GM12878 (cell line): Measurements from ENCODE around the gene ZNF780B. TPM values are rescaled to one million over a fixed set of nuclear protein-coding genes. Genes with fewer than 3 reads are reported as not detected.

Experiments used
- ATAC-seq: fragments of 200-7000 bp; cut with Tn5 transposase; 3 replicates; pipeline ENCODE4 v1.9.1; 2020; ENCODE audit warnings: mild to moderate bottlenecking, moderate library complexity
- BruUV-seq: library from RNA; stranded (reverse); fragments of 400-500 nt; replicated peaks from 2 replicates; lab custom pipeline; 2021; lab: Mats Ljungman, UMichigan
- CTCF ChIA-PET: fragments of 300-600 bp; sonication (Branson Sonifier 250); formaldehyde crosslinking; extraction: SDS; loops from one replicate; lab custom pipeline; 2021; ENCODE audit warnings: inconsistent platforms; lab: Yijun Ruan, JAX
- POLR2A ChIA-PET: fragments of 350-600 bp; formaldehyde crosslinking; extraction: SDS; loops from one replicate; lab custom pipeline; 2021; ENCODE audit warnings: inconsistent platforms; lab: Charles Lee
- RAD21 ChIA-PET: fragments of 300-600 bp; sonication (Branson Sonifier 250); formaldehyde crosslinking; loops from one replicate; lab custom pipeline; 2023; ENCODE audit warnings: antibody characterized with exemption; ENCODE audit not compliant: unreplicated experiment; lab: Charles Lee
- SMC1A ChIA-PET: fragments of 300-600 bp; sonication (Branson Sonifier 250); formaldehyde crosslinking; loops from one replicate; lab custom pipeline; 2023; ENCODE audit not compliant: unreplicated experiment, uncharacterized antibody; lab: Charles Lee
- DNase-seq: peaks from one replicate; pipeline ENCODE4 v3.0.0-alpha.2; 2011; ENCODE audit warnings: low read depth, low spot score
- FAIRE-seq: peaks from 3 replicates; lab custom pipeline; 2011; peaks lifted over from hg19 to GRCh38; lab: Jason Lieb, UNC
- H2AFZ ChIP-seq: 2 replicates; pipeline ENCODE4 v1.6.0; 2011; ENCODE audit warnings: low read depth, low read length, control low read depth; ENCODE audit not compliant: control insufficient read depth
- H3K27ac ChIP-seq: 2 replicates; pipeline ENCODE4 v1.5.1; 2011; ENCODE audit warnings: control low read depth; ENCODE audit not compliant: control insufficient read depth, insufficient read depth
- H3K27me3 ChIP-seq, 2 experiments: replicated peaks in 1 of 2; 2 replicates each; pipeline versions ENCODE4 v1.6.0 to v1.6.1; 2011; ENCODE audit warnings: low read length in 1 of 2; ENCODE audit not compliant: control insufficient read depth in 2 of 2, insufficient read depth in 2 of 2
- H3K36me3 ChIP-seq, 2 experiments: 2 replicates each; pipeline ENCODE4 v1.5.1; 2011; ENCODE audit warnings: low read length in 1 of 2; ENCODE audit not compliant: control insufficient read depth in 2 of 2, insufficient read depth in 2 of 2
- H3K4me1 ChIP-seq: 2 replicates; pipeline ENCODE4 v1.6.1; 2011; ENCODE audit warnings: mild to moderate bottlenecking, low read length, moderate library complexity, mixed read lengths; ENCODE audit not compliant: control insufficient read depth, insufficient read depth
- H3K4me2 ChIP-seq: 2 replicates; pipeline ENCODE4 v1.6.0; 2011; ENCODE audit warnings: control low read depth; ENCODE audit not compliant: control insufficient read depth, insufficient read depth
- H3K4me3 ChIP-seq: fragments of 200-600 bp; sonication (generic); 2 replicates; pipeline ENCODE4 v1.5.1; 2016
- H3K79me2 ChIP-seq: 2 replicates; pipeline ENCODE4 v1.6.0; 2011; ENCODE audit warnings: low read length; ENCODE audit not compliant: control insufficient read depth, insufficient read depth
- H3K9ac ChIP-seq: 2 replicates; pipeline ENCODE4 v1.8.0; 2011; ENCODE audit warnings: low read length, control low read depth, mixed read lengths; ENCODE audit not compliant: control insufficient read depth, insufficient read depth
- H3K9me3 ChIP-seq: replicated peaks from 3 replicates; pipeline ENCODE4 v1.5.1; 2011; ENCODE audit warnings: mild to moderate bottlenecking, low read length; ENCODE audit not compliant: control insufficient read depth, insufficient read depth
- H4K20me1 ChIP-seq: 2 replicates; pipeline ENCODE4 v1.6.0; 2011; ENCODE audit not compliant: control insufficient read depth, insufficient read depth
- ATF7 ChIP-seq: fragments of 450-650 bp; IDR thresholded peaks from 2 replicates; pipeline ENCODE4 v1.6.1; 2016; ENCODE audit warnings: low read depth, mild to moderate bottlenecking
- E2F8 ChIP-seq: fragments of 450-650 bp; IDR thresholded peaks from 2 replicates; pipeline ENCODE4 v1.6.1; 2018; ENCODE audit warnings: mild to moderate bottlenecking, low read depth, moderate library complexity; ENCODE audit not compliant: partially characterized antibody
- E4F1 ChIP-seq: fragments of 450-650 bp; IDR thresholded peaks from 2 replicates; pipeline ENCODE4 v1.6.1; 2018; ENCODE audit warnings: borderline replicate concordance, mild to moderate bottlenecking; ENCODE audit not compliant: partially characterized antibody
- KAT2A ChIP-seq: conservative IDR thresholded peaks from 2 replicates; pipeline ENCODE4 v1.6.1; 2011; ENCODE audit warnings: low read depth, low read length; ENCODE audit not compliant: control insufficient read depth
- PKNOX1 ChIP-seq: fragments of 450-650 bp; IDR thresholded peaks from 2 replicates; pipeline ENCODE4 v1.6.1; 2016; ENCODE audit warnings: mild to moderate bottlenecking
- RCOR1 ChIP-seq: conservative IDR thresholded peaks from 2 replicates; pipeline ENCODE4 v1.6.1; 2012; ENCODE audit warnings: low read depth, low read length, improper control_type of control experiment
- RELA ChIP-seq: fragments of 450-650 bp; IDR thresholded peaks from 2 replicates; pipeline ENCODE4 v1.8.0; 2014; ENCODE audit warnings: borderline replicate concordance; ENCODE audit not compliant: partially characterized antibody
- RUNX3 ChIP-seq: IDR thresholded peaks from 2 replicates; pipeline ENCODE4 v1.6.1; 2012; ENCODE audit warnings: low read length, inconsistent platforms
- TCF12 ChIP-seq: IDR thresholded peaks from 2 replicates; pipeline ENCODE4 v1.6.1; 2011; ENCODE audit warnings: low read depth, mild to moderate bottlenecking, low read length
- TCF7 ChIP-seq: IDR thresholded peaks from 2 replicates; pipeline ENCODE4 v1.6.1; 2014; ENCODE audit warnings: antibody characterized with exemption, borderline replicate concordance
- ZNF592 ChIP-seq: fragments of 450-650 bp; IDR thresholded peaks from 2 replicates; pipeline ENCODE4 v1.6.1; 2017; ENCODE audit warnings: mild to moderate bottlenecking, moderate library complexity
- WGBS: methylation state at CpG from one replicate; pipeline ENCODE4 v1.1.6; 2016; ENCODE audit warnings: low lambda C conversion rate; ENCODE audit not compliant: insufficient replicate concordance, insufficient coverage; ENCODE audit errors: missing lambda C conversion rate; 5-methylcytosine and 5-hydroxymethylcytosine counted together
- in situ Hi-C: fragments of 300-500 bp; cut with MboI; formaldehyde crosslinking; loops from 9 replicates; pipeline ENCODE4 v1.14.3; 2018; ENCODE audit warnings: mixed read lengths
- intact Hi-C: fragments of 100-400 bp; cut with micrococcal nuclease; formaldehyde crosslinking; loops from one replicate; pipeline ENCODE4 v1.14.2; 2022; ENCODE audit not compliant: unreplicated experiment
- polyA plus RNA-seq, 11 experiments: library from polyadenylated mRNA; depleted of rRNA in 4 of 11; unstranded in 6 of 11; stranded (reverse) in 5 of 11; fragments of >200 nt; fragmentation: Nextera tagmentation in 4 of 11; fragmentation: Illumina TruSeq in 1 of 11; extraction: Ambion mirVana in 4 of 11; extraction: Trizol in 1 of 11; gene quantifications; 1 replicate in 1 of 11; 2 replicates in 10 of 11; pipeline versions ENCODE4 v1.2.1 to v1.2.3, GENCODE V29; 2011 to 2016; ENCODE audit warnings: inconsistent platforms in 2 of 11, missing spikeins in 2 of 11, low read depth in 1 of 11
- total RNA-seq, 4 experiments: library from RNA; depleted of rRNA in 3 of 4; stranded (reverse); fragments of >200 nt in 3 of 4; fragmentation: Illumina TruSeq in 1 of 4; extraction: Trizol in 1 of 4; gene quantifications; 2 replicates each; pipeline versions ENCODE4 v1.2.1 to v1.2.3, GENCODE V29; 2013 to 2021

The ZNF780B gene
- total and polyA plus RNA-seq, 10 of the 15 experiments (the other 5 are each of a cell fraction or from before 2014, with no cell fraction given): 7.3 to 24.0 (median 12.3) TPM

GRCh38 chr19:39997638-39998216 lies 58.3 kb downstream of the ZNF780B start:
- POLR2A ChIA-PET: interaction anchor here (1.0 to 3.8 kb wide), 3 partner anchors 27 to 72 kb away, joined by 3 to 23 read pairs (median 5); partner anchors contain the start of gene PSMC4
- H3K4me3 ChIP-seq: peak overlapping the region; percentile 83
- H2AFZ ChIP-seq: peak overlapping the region; percentile 91
- H3K36me3 ChIP-seq: no peaks in the 10 kb centered on the region
- H3K9me3 ChIP-seq: peaks cover 8% of the 10 kb centered on the region; the same call in 2 of the 3 replicates
- in situ Hi-C loops: no loop called here
- CTCF ChIA-PET: interaction anchor here (0.5 to 2.9 kb wide), 8 partner anchors 25 to 358 kb away, joined by 3 to 21 read pairs (median 4); partner anchors contain the start of genes PSMC4 and ZNF780B
- intact Hi-C loops: no loop called here
- SMC1A ChIA-PET: interaction anchor here (0.8 to 3.4 kb wide), 6 partner anchors 12 to 324 kb away, joined by 3 to 25 read pairs (median 3); partner anchors contain the start of gene PSMC4
- ATAC-seq (peak; percentile 57), DNase-seq (no peak), FAIRE-seq (peak; percentile 52)
- peak overlapping the region; percentile 83 for H3K9ac ChIP-seq
- no peaks in the 10 kb centered on the region for H4K20me1 ChIP-seq
- WGBS: 50% methylated on average over 5 of the region's 5 CpGs
- H3K79me2 ChIP-seq: peaks cover 16% of the 10 kb centered on the region
- peaks cover 4% of the 10 kb centered on the region; the same call in 1 of the 2 replicates for H3K4me1 ChIP-seq
- no TSS peak for BruUV-seq
- RAD21 ChIA-PET: interaction anchor here (0.5 to 2.7 kb wide), 5 partner anchors 8 to 192 kb away, joined by 3 to 21 read pairs (median 4); partner anchors contain the start of gene PSMC4
- peak overlapping the region; percentile 79 for H3K27ac ChIP-seq
- peak overlapping the region; percentile 57 for H3K4me2 ChIP-seq
- H3K27me3 ChIP-seq: no peaks in the 10 kb centered on the region
- TF ChIP-seq E2F8 (no peak), RCOR1 (no peak), PKNOX1 (peak; percentile 47; the same call in 1 of the 2 replicates), TCF12 (peak; percentile 48; the same call in 1 of the 2 replicates), TCF7 (peak; percentile 34; the same call in 1 of the 2 replicates), RELA (no peak), ZNF592 (no peak), ATF7 (no peak), E4F1 (no peak), RUNX3 (peak; percentile 66), KAT2A (no peak)
